Psoas muscle (tissue), 8 donors: Measurements from ENCODE around the gene TAAR8. TPM values are rescaled to one million over a fixed set of nuclear protein-coding genes. Genes with fewer than 3 reads are reported as not detected.

Experiments used
- ATAC-seq, 4 donors: fragments of 200-7000 bp; cut with Tn5 transposase; one replicate each; pipeline ENCODE4 v1.9.1; 2020; ENCODE audit warnings: moderate library complexity in 3 of 4, mild to moderate bottlenecking in 2 of 4
- DNase-seq, 2 donors: peaks; one replicate each; pipeline ENCODE4 v3.0.0-alpha.2; 2020
- H3K27ac ChIP-seq: fragments of 200-600 bp; one replicate; pipeline ENCODE4 v1.8.0; 2022
- H3K27me3 ChIP-seq, 3 donors: fragments of 200-600 bp in 1 of 3; one replicate each; pipeline versions ENCODE4 v1.6.1 to v1.8.0; 2013 to 2022; ENCODE audit warnings: low read length in 2 of 3, mild to moderate bottlenecking in 2 of 3, moderate library complexity in 1 of 3; ENCODE audit not compliant: insufficient read depth in 3 of 3
- H3K36me3 ChIP-seq, 2 donors: fragments of 200-600 bp in 1 of 2; one replicate each; pipeline versions ENCODE4 v1.6.1 to v1.8.0; 2013 to 2022; ENCODE audit warnings: low read depth in 1 of 2, mild to moderate bottlenecking in 1 of 2, moderate library complexity in 1 of 2; ENCODE audit not compliant: insufficient read depth in 1 of 2
- H3K4me1 ChIP-seq: fragments of 200-600 bp; one replicate; pipeline ENCODE4 v1.8.0; 2022
- H3K4me3 ChIP-seq: fragments of 200-600 bp; one replicate; pipeline ENCODE4 v1.8.0; 2022; ENCODE audit warnings: mild to moderate bottlenecking
- H3K9me3 ChIP-seq: fragments of 200-600 bp; one replicate; pipeline ENCODE4 v1.8.0; 2022
- WGBS, 3 donors: extraction: QIAGEN DNeasy Blood & Tissue Kit; methylation state at CpG; one replicate each; pipeline versions ENCODE4 v1.1.6 to v1.1.7; 2013; 5-methylcytosine and 5-hydroxymethylcytosine counted together
- intact Hi-C, 2 donors: fragments of 100-400 bp; cut with DNase I; formaldehyde crosslinking; loops; one replicate each; pipeline versions ENCODE4 v1.11.0 to v1.14.2; 2022
- polyA plus RNA-seq, 3 donors: library from polyadenylated mRNA; stranded (reverse); fragments of 200-250 nt; gene quantifications; one replicate each; pipeline ENCODE4 v1.2.3, GENCODE V29; 2013
- total RNA-seq, 4 donors: library from RNA; stranded (reverse); fragmentation: NEBNext Ultra II Directional in 2 of 4; extraction: Animal tissue kit (Norgen Biotek cat#: 25700) in 2 of 4; gene quantifications; one replicate each; pipeline versions ENCODE4 v1.2.1 to v1.2.4, GENCODE V29; 2021 to 2023
- TF ChIP-seq, protein P1 (sequence below): fragments of 200-600 bp; IDR thresholded peaks from one replicate; pipeline ENCODE4 v1.8.0; 2022; ENCODE audit warnings: antibody characterized with exemption
- donor health status: healthy with polysubstance abuse.
- donor health status: DM: no; HTN: no; CAD: no; lungs with moderate emphysema.
- donor health status: Bipolar disorder and iron deficiency.
- donor health status: healthy.
- donor health status: DM: yes; HTN: yes; CAD: no.
- donor health status: DM: no; HTN: no; CAD: no.
- donor health status: DM: no; HTN: no; CAD: no.
- donor health status: DM: yes; HTN: yes; CAD: no.

The TAAR8 gene
- total and polyA plus RNA-seq, 7 donors: not detected

DNA sequence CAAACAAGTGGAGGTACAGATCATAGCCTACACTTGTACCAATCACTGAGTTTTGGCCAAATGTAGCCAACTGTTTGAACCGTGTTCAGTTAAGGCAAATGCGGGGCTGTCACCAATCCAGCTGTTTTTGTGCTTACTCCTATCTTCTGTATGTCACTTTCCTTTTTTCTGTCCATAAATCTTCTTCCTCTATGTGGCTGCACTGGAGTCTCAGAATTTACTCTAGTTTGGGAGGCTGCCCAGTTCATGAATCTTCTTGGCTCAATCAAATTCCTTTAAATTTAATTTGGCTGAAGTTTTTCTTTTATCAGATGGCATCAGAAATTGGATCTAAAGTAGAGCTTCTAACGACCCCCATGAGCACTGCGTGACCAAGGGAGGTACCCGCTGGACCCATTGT, 27.8 kb upstream of the TAAR8 start:
- no peaks in the 10 kb centered on the region for H3K36me3 ChIP-seq
- intact Hi-C loops: loop anchor here in 1 of 2 donors (10.0 kb wide), 1 partner anchor 260 kb away; no protein-coding TSS in a partner anchor
- no peak overlapping the region for H3K4me3 ChIP-seq
- H3K27me3 ChIP-seq: no peaks in the 10 kb centered on the region
- H3K9me3 ChIP-seq: no peaks in the 10 kb centered on the region
- no peak for ATAC-seq
- no peak overlapping the region for H3K27ac ChIP-seq
- TF ChIP-seq, protein P1, sequence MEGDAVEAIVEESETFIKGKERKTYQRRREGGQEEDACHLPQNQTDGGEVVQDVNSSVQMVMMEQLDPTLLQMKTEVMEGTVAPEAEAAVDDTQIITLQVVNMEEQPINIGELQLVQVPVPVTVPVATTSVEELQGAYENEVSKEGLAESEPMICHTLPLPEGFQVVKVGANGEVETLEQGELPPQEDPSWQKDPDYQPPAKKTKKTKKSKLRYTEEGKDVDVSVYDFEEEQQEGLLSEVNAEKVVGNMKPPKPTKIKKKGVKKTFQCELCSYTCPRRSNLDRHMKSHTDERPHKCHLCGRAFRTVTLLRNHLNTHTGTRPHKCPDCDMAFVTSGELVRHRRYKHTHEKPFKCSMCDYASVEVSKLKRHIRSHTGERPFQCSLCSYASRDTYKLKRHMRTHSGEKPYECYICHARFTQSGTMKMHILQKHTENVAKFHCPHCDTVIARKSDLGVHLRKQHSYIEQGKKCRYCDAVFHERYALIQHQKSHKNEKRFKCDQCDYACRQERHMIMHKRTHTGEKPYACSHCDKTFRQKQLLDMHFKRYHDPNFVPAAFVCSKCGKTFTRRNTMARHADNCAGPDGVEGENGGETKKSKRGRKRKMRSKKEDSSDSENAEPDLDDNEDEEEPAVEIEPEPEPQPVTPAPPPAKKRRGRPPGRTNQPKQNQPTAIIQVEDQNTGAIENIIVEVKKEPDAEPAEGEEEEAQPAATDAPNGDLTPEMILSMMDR: no peak
- DNase-seq: no peak
- no peaks in the 10 kb centered on the region for H3K4me1 ChIP-seq
- WGBS, 3 donors: 65 to 73% (median 69%) methylated on average over 5 of the region's 5 CpGs

DNA sequence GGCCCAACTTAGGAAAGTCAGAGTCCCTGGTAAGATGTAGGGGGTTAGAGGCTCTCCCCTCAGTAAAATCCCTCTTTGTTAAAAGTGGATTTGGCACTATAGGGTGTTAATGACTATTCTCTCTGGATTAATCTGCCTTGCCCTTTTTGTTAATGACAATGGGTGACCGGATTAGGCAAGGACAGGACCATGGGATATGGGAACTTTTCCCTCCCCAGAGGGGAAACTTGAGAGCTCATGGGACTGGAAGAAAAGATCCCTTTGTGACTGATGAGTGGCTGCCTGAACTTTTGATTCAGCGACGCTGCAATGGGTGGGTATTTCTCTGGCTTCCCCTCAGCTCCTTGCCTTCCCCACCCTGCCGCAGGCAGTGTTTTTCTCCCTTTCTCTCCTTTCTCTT, 26.6 kb upstream of the TAAR8 start:
- H3K27ac ChIP-seq: no peak overlapping the region
- WGBS, 3 donors: 64 to 94% (median 79%) methylated on average over 4 of the region's 4 CpGs
- ATAC-seq: no peak
- H3K9me3 ChIP-seq: no peaks in the 10 kb centered on the region
- DNase-seq: no peak
- H3K27me3 ChIP-seq: no peaks in the 10 kb centered on the region
- TF ChIP-seq, protein P1: no peak
- no peaks in the 10 kb centered on the region for H3K4me1 ChIP-seq
- intact Hi-C loops: loop anchor here in 1 of 2 donors (10.0 kb wide), 1 partner anchor 259 kb away; no protein-coding TSS in a partner anchor
- no peaks in the 10 kb centered on the region for H3K36me3 ChIP-seq
- H3K4me3 ChIP-seq: no peak overlapping the region

DNA sequence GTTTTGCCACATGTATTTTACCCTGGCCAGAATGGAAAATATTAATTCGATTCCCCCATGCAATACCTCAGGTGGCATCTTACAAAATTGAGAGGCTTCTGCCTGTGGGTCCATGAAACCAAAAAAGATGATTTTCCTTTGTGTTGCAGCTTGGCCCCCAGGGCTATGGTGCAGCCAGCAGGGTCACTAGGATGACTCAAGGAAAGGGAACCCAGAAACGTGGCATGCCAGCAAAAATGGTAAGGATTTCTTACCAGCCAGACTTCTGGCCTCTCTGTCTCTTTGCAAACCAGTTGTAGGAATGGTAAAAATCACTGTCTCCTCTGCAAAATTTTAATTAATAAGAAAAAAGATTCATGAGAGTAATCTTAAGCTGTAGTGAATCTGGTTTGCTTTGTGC, 26.0 kb upstream of the TAAR8 start:
- DNase-seq: no peak
- no peaks in the 10 kb centered on the region for H3K36me3 ChIP-seq
- WGBS, 3 donors: 66 to 72% (median 67%) methylated on average over 2 of the region's 2 CpGs
- intact Hi-C loops: loop anchor here in 1 of 2 donors (10.0 kb wide), 1 partner anchor 258 kb away; no protein-coding TSS in a partner anchor
- no peak for ATAC-seq
- H3K4me3 ChIP-seq: no peak overlapping the region
- no peaks in the 10 kb centered on the region for H3K9me3 ChIP-seq
- H3K4me1 ChIP-seq: no peaks in the 10 kb centered on the region
- no peak overlapping the region for H3K27ac ChIP-seq
- TF ChIP-seq, protein P1: no peak
- H3K27me3 ChIP-seq: no peaks in the 10 kb centered on the region

DNA sequence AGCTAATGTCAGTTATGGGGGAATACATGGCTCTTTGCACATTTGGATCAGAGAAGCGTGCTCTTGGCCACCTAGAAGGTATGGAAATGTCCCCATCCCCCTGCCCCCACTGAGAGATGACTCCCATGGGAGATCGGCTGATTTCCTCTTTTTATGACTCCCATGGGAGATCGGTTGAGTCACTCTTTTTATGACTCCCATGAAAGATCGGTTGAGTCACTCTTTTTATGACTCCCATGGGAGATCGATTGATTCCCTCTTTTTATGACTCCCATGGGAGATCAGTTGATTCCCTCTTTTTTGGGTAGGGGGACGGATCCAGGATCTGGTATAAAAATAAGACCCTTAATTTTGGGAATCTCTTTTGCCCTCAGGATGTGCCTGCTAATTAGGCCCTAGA, 24.7 kb upstream of the TAAR8 start:
- no peak overlapping the region for H3K4me3 ChIP-seq
- no peaks in the 10 kb centered on the region for H3K36me3 ChIP-seq
- 66 to 78% (median 68%) methylated on average over 6 of the region's 6 CpGs for WGBS, 3 donors
- H3K4me1 ChIP-seq: no peaks in the 10 kb centered on the region
- H3K27ac ChIP-seq: no peak overlapping the region
- intact Hi-C loops: loop anchor here in 1 of 2 donors (10.0 kb wide), 1 partner anchor 257 kb away; no protein-coding TSS in a partner anchor
- H3K27me3 ChIP-seq: no peaks in the 10 kb centered on the region
- ATAC-seq (no peak), DNase-seq (no peak)
- H3K9me3 ChIP-seq: no peaks in the 10 kb centered on the region
- TF ChIP-seq, protein P1: no peak
